HG02798 (cell line): Measurements from ENCODE around the gene CLPTM1.

ENCODE experiments used
- ATAC-seq: cut with Tn5 transposase; IDR thresholded peaks from one replicate; pipeline ENCODE4 v1.9.1; 2021; ENCODE audit warnings: mild to moderate bottlenecking; ENCODE audit not compliant: unreplicated experiment, poor library complexity

The CLPTM1 gene

GRCh38 chr19:45041125-45041524 lies 85.9 kb downstream of the CLPTM1 start:
- no peak for ATAC-seq
